DLD1 (cell line): ENCODE results near the gene SECISBP2.

ENCODE experiments used
- in situ Hi-C: cut with HindIII; loops from 2 replicates; pipeline ENCODE4 v1.10.0; 2017; ENCODE audit warnings: low sequenced_read_pairs

SECISBP2 gene

GRCh38 chr9:89400403-89401116, 82.3 kb downstream of the SECISBP2 start:
- in situ Hi-C loops = loop anchor here (25.0 kb wide), 1 partner anchor 112 kb away; no protein-coding TSS in a partner anchor

GRCh38 chr9:89402695-89403427, 84.6 kb downstream of the SECISBP2 start:
- in situ Hi-C loops = loop anchor here (25.0 kb wide), 1 partner anchor 109 kb away; no protein-coding TSS in a partner anchor

DNA sequence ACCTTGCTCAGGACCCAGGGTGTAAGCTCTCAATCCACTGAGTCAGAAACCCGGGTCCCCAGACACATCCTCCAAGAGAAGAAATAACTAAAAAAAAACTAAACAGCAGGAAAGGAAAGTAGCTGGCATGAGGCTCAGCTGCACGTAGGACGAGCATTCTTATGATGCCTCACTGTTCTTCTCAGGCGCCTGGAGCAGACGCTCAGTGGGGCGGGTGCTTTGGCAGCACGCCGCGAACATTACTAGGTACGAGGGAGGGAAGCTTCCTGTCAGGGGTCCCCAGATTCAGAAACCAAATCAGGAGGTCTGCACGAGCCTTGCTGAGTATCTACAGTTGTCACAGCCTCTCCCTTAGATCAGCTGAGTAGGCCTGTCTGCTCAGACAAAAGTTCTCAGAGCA, 85.8 kb downstream of the SECISBP2 start:
- in situ Hi-C loops = loop anchor here (25.0 kb wide), 1 partner anchor 108 kb away; no protein-coding TSS in a partner anchor

DNA sequence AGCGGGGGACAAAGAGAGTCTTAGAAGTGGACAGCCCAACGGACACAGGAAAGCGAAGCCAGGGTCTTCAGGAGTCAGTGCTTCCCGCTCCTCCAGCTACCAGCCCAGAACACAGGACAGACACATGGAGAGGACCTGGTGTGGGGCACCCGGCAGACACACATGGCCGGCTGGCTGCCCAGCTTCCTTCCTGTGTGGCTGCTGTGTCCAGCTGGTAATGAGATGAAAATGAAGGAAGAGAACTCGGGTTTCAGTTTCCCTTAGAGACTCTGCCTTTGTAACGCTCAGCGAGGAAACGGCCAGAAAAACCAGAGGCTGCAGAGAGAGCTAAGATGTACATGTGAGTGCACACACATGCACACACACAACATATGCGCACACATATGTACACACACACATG, 87.5 kb downstream of the SECISBP2 start:
- in situ Hi-C loops = loop anchor here (25.0 kb wide), 1 partner anchor 106 kb away; no protein-coding TSS in a partner anchor

- in situ Hi-C loops = loop anchor here (25.0 kb wide), 1 partner anchor 105 kb away; no protein-coding TSS in a partner anchor
Observed at GRCh38 chr9:89407070-89407469, 88.8 kb downstream of the SECISBP2 start.

- in situ Hi-C loops = loop anchor here (25.0 kb wide), 1 partner anchor 104 kb away; no protein-coding TSS in a partner anchor
Observed at GRCh38 chr9:89408628-89409101, 90.4 kb downstream of the SECISBP2 start.
